ENCODE data around the gene CFAP45.

The CFAP45 gene

DNA sequence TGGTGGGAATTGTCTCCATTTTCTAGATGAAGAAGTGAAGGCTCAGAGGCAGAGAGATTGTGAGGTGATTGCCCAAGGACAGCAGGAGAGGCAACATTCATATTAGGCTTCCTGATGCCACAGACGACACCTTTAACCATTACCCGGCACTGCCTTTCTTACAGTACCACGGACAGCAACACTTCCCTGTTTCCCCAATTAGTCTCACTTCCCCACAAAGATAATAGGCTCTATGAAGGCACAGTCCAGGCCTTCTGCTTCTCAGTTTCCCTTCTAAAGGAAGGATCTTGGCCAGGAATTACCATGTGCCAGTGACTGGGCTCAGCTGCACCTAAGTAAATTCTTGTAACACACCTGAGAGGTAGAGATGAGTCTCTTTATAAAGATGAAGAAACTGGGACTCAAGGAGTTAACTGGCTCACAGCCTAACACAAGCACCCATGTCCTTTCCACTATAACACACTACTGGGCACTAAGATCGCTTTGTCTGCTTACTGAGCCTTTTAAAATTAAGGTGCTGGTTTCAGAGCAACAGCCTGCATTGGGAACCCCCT is 35.8 kb upstream of the CFAP45 start:
- no peak for DNase-seq

DNA sequence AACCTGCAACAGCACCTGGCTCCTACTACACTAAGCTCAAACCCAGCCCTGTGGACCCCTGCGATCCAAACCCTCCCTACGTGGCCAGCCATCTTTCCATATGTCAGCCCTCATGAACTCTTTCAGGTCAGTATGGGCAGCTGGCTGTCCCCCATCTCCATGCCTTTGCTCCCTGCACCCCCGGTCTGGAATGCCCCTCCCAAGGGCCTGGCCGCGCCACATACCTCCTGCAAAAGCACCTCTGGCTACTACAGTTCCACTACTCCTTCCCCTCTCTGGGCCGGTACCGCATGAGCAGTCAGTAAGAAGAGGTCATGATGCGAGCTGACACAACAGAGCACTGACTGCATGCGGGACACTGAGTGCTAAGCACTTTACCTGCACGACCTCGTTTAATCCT is 35.3 kb upstream of the CFAP45 start:
- DNase-seq = no peak

DNA sequence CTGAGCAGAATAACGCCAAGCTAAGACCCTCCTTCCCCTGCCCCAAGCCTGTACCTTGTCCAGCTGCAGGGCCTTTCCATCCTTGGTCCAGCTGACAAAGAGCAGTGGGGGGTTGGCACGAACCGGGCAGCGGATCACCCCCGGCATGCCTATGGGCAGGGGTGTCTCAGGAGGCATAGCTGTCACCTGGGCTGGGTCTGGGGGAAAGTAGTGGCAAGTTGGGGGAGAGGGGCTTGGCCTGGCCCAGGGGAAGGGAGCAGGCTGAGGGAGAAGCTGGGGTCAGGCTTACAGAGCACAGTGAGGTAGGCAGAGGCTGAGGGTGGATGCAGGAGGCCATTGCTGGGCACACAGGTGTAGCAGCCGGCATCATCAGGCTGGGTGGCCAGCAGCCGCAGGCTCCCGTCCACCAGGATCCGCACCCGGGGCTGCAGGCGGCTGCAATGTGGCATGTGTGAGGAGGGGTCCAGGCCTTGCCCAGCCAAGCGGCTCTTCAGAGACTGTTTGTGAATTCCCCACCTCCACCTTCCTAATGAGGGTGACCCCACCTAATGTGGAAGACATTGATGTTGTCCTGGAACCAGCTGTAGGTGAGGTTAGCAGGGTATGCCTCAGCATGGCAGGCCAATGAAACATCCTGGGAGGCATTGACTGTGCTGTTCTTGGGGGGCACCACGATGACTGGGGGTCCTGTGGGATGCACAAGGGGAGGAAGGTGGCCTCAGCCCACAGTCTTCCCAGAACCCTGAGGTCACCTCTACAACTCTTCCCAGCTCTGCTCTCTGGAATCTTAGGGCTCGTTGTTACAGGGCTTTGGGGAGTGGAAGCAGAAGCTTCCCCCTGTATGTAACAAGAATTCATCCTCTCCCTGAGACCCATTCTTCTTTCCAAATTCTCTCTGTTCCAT is 34.4 kb upstream of the CFAP45 start:
- DNase-seq = no peak

DNA sequence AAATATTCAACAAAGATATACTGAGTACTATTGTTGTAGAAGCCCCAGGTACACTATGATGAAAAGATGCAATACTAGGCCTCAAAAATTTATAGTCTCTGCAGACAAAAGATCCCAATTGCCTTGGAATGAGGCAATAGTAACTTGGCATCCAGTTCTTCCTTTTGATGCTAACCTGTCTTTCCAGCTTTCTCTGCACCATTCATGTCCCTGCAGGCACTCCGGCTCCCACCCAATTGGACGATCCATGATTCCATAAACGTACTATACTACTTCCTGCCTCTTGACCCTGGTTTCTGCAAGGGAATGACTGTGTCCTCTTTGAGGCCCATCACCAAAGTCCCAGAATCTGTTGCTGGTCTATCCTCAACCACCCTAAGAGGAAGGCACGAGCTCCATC is 33.4 kb upstream of the CFAP45 start:
- no peak for DNase-seq

DNA sequence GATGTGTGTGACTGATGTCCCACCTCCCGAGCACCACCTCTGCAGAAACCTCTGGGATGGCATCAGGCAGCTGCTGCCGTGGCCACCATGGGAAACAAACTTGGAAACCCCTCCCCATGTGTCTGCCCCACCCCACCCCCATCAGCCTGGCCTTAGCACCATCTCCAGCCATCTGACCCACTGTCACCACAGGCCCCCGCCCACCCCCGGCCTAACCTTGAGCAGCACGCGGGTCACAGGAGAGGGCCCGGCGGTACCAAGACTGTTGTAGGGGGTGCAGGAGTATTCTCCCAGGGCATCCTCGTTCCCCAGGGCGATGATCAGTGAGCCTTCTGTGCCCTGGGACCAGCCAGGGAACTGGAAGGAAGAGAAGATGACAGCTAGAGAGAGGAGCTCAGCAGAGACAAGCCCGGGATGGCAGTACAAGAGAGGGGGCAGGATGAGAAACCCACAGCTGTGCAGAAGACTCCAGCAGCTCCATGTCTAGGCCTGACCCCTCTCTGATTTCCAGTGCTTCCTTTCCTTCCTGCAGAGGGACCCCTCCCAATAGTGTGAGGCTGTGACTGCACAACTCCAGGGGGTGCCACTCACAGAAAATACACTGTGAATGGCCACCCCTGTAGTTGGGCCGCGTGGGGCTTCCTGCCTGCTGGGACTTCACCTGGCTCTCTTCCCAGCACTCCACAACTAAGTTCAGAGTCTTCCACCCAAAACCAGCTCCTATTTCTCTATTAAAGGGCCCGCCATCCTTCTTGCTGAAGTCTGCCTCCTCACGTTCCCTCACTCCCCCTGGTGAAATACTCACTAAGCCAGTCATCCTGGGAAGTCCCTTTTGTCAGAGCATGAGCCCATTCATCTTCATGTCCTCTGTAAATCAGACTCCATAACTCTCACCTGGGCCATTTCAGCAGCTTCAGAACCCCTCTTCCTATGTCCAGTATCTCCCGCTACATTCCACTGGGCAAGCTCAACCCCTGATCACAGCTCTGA is 32.6 kb upstream of the CFAP45 start:
- DNase-seq = no peak

DNA sequence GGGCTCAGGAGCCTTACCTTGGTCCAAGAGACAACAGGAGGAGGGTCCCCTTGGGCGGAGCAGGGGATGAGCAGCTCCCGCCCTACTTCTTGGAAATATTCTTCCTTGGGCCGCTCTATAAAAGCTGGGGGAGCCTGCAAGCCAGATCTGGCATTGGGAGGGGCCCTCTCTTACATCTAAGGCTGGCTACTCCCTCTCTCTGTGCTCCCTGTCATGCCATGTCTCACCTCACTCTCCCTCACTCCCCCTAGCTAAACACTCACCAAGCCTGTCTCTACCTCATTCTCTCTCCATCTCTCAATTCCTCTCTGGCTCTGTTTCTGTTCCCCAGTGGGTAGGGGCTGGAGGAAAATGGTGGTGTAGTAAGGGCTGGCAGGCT is 31.8 kb upstream of the CFAP45 start:
- no peak for DNase-seq

DNA sequence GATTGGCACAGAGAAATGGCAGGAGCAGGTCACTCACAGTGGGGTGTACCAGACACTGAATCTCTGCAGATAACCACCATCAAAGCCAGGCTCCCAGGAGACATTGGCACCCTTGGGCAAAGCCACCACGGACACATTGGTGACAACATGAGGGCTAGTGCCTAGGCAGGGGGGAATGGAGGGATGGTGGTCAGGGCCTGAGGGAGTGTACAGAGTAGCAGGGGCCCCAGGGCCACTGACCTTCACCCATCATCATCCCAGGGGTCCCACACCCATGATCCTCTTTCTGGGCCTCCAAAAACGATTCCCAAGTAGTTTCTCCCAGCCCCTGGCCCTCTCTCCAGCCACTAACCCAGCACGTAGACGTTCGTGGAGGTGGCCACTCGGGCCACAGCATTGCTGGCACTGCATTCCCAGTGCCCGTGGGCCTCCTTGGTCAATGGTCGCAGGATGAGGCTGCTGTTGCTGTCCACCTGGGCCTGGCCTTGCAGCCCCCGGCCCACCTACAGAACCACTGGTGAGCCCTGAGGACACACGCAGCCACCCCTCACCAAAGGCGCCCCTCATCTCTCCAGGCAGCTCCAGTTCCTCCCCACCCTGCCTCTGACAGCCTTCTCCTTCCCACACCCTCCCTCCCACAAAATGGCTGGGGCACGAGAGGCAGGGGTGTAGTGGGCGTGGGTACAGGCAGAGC is 31.3 kb upstream of the CFAP45 start:
- DNase-seq = no peak

DNA sequence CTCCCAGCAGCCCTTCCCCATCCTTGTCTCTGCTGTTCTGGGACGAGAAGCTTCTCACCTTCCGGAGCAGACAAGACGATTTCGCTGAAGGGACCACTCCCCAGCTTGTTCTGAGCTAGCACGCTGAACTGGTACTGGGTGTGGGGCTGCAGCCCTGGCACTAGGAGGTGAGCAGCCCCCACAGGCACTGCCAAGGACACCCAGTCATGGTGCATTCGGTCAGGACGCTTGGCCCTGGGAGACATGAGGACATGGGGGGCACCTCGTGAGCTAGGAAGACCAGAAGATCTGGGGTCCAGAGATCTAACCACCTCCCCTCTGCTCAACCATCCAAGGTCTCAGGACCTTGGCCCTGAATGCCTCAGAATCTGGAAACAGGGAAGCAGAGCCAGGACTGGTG is 30.7 kb upstream of the CFAP45 start:
- DNase-seq = no peak

DNA sequence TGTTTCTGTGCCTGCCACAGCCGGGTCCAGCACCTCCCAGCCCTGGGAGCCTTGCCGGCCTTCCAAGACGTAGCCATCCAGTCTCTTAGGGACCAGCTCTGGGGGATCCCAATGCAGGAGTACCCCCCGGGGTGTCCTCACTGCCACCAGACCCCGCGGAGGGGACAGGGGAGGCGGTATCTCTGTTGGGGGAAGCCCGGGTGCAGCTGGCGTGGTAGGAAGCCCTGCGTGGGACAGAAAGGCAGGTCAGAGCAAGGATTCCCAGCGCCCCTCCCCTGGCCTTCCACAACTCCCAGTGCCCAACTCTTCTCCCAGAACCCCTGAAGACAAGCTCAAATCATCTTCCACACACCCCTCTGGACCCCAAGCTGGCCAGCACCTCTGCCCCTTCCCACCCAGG is 30.3 kb upstream of the CFAP45 start:
- DNase-seq = no peak

DNA sequence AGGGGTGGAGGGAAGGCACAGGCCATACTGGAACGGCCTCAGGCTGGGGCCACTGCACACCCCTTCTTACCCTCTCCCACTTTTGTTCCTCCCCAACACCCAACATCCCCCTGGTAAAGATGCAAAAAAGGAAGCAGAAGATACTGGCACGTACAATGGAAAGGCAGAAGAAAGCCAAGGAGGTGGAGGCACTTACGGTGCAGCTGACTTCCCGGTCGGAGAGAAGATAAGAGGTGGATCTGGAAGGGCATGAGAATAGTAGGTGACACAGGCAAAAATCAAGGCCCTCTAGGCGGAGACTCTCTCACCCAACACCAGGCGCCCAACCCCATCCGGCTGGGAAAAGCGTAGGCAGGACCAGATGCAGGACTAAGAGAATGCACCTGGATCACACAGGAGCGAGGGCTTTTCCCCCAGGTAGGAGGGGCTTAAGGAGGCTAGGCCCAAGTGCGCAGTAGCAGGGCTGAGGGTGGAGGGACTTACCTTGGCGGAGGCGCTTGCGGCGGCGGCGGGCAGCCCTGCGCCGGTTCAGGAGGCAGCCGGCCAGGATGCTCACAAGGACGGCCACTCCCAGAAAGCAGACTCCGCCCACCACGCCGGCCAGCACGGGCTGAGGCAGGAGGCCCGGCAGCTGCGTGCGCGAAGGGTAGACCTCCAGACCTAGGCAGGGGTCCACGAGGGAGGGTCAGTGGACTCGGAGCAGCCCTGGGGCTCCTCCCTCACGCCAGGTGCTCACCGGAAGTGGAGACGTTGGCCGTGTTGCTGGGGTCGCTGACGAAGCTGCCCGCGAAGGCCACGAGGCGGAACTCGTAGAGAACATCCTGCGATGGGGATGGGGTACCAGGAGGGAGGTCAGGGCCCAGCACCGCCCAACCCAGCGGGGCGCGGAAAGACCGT is 29.4 kb upstream of the CFAP45 start:
- no peak for DNase-seq

DNA sequence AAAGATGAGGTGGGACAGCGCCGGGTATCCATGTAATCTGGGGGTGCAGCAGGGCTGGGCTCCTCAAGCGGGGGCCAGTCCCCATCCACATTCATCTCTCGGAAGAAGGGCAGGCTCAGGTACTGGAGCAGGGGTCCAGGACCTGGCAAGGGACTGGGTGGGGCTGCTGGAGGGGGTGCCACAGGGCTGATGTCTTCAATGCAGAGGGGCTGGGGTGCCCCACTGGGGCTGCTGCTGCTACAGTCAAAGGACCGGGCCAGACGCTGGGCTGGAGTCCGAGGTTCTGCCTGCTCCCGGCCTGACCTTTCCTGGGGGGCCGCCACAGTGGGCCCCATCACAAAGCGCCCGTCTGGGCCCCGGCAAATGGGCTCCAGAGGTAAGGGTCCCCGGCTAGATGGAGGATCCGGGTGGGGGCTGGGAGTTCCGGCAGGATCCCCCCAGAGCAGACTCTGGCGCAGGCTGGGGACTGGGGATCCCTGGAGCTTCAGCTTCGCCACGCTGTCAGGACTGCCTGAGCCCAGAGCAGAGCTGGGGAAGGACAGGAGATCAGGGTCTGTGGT is 28.6 kb upstream of the CFAP45 start:
- DNase-seq = no peak

DNA sequence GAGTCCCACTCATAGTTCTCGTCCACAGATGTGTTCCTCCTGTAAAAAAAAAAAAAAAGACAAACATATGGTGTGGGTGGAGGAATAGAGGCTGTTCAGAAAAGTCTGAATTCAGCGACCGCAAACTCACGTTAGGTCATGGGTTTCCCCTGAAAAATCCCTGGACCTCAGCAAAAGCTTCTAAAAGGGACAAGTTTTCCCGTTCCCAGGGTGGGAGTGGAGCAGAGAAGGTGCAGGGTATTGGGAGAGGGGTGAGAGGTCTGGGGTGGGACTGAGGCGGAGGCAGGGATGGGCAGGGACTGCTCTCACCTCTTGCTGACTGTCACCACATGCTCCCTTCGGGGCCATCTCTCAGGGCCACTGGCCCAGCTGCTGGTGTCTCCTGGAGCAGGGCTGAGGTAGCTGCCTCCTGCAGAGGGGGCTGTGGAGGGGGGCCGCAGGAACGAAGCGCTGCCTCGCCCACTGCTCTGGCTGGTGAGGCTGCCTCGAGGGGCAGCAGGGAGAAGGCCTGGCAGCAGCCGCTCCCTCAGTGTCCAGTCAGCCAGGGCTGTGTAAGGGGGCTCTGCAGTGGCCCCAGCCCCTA is 28.0 kb upstream of the CFAP45 start:
- no peak for DNase-seq

DNA sequence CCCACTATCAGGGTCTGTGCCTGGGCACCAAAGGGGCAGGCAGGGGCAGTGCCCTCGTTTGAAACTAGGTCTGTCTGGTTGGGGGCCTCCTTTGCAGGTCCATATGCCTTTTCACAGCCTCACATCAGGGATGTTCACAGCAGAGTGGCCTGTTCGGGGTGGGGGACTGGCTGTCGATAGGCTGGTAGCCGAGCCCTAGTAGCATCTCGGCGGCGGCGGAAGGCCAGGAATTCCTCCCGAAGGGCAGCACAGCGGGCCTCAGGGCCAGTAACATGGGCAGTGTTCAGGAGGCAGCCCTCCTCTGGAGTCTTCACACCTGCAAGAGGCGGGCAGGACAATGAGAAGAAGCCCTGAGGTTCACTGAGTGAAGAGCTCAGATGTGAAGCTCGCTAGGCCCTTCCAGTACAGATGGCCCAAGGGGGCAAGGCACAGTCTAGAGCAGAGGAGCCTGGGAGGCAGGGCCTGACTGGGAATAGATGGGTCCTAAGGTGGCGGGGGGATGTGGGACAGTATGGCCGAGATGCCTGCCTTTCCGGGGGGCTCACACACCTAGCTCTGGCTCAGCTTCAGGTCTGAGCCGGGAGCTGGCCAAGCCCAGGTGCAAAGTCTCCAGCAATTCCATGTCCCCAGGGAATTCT is 27.4 kb upstream of the CFAP45 start:
- DNase-seq = no peak

DNA sequence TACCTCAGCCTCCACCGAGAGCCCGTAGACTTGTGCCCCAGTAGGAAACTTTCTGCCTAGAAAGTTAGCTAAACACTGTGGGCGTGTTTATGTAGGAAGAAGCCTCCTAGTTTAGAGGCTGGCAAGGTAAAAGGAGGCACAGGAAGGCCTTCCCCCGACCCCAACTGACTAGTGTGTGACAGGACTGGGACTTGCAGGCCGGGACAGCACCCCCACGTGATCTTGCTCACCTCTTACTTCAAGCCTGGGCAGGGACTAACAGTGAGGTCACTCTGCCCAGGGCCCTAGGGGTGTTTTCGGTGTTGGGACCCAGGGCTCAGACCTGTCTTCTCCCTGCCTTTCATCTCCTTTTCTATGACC is 25.7 kb upstream of the CFAP45 start:
- no peak for DNase-seq

DNA sequence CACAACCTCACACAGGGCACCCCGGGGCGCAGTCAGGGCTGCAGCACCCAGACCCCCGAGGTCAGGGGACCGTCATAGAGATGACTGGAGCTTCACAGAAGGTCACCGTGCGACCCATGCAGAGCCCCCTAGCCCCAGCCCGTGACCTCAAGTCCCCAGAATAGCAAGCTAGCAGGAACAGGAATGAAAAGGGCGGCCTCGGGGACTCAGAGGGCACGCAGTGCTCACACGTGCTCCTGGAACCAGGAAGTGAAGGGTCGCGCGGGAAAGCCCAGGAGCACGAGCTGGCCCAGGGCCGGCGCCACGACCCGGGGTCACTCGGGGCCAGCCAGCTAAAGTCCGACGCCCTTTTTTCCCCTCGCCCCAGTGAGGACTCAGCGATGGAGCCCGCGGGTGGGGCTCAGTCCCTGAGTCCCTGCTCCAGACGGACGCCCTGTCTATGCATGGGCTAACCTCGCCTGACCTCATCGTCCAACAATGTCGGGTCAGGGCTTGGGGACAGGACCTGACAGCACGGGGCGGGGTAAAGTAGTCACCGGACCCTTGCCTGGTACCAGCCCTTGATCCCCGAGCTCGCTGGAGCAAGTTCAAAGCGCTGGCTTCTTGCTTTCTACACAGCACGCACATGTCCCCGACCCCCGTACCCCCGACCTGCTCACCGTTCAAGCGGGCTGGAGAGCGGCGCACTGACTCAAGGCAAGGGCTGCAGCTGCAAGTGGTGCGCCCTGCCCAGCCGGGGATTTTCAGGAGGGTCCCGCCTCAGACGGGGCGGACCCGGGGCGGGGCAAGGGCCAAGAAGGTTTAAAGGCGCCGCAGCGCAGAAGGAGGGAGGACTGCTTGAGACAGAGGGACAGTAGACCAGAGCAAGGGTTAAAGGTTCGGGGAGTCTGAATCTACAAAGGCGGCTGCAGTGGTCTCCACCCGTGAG is 25.1 kb upstream of the CFAP45 start, which contains the start of gene TAGLN2:
Gene TAGLN2, minus strand, starts transcription at position 717 of the 928 bp plus-strand sequence. CDS start 4,998 bp downstream, outside the sequence.
- peak; percentile 83 for DNase-seq

DNA sequence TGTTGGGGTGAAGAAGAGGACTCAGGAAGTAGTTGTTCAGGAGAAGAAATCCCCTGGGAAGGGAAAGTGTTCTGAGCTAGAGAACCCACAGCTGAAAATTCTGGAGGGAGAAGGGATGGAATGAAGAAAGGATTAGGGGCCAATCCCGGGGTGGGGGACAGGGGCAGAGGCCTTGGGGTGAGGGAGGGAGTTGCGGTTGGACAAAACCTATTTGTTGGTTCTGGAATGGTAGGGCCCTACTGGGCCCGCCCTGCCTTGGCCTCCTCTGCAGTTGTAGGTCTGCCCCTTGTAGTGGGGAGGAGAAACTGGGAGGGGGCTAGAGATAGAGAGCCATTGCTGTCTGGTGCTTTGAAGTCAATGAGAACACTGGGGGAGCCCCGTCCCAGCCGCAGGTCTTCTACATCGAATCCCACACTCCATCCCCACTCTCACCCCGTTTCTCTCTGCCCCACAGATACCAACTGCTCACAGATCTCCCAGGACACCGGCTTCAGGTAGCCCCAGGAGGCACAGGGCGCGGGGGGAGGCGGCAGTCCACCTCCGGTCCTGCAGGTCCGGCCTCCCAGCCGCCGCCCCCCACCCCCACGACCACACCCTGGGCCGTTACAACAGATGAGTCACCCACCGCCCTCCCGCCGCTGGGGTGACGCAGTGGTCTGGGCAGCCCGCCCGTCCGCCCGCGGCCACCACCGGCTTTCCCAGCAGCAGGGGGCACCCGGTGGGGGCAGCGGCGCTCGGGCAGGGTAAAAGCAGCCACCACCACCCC is 24.2 kb upstream of the CFAP45 start:
- peak; percentile 87 for DNase-seq

DNA sequence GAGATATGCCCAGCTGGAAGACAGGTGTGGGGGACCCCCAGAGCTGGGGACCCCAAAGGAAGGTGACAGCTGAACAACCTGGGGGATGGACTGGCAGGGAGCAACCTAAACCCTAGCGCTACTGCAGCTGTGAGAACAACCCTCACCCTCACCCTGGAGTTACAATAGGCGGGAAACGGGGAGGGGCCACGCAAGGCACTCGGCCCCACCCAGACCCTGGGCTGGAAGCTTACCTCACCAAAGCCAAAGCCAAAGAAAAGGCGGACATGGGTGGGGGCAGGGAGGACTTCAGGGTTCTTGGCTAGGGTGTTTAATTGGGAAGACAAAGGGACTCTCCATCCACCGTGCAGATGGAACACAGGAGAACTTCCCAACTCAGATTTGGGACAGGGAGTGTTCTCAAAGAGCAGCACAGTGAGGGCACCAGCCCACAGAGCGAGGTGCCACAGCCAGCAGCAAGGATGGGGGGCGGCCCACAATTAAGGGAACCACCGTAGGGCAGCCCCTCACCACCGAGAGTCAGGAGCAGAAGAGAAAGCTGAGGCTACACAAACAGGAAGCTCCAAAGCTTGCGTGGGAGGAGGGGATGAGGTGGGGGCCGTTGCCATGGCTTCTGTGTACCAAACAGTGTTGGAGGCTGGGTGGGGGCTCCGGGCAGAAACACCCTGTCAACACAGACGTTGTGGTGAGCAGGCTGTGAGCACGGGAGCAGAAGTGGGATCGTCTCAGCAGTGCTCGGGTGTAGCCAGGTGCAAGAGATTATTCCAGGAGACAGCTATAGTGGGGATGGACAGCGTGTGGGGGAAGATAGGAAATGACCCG is 23.4 kb upstream of the CFAP45 start:
- DNase-seq = peak; percentile 24
